Measurements from ENCODE around the gene CERS6.

GRCh38 chr2:168620554-168620953, 164.5 kb downstream of the CERS6 start:
- TF ChIP-seq POLR2A (IDR thresholded peaks at IDR 0.05), result no peak
- no peak for TF ChIP-seq EP300 (IDR thresholded peaks at IDR 0.05; ENCODE audit: low read depth)

All from transverse colon (tissue), 1 donor.